ENCODE results near the gene IL37.

IL37 gene

GRCh38 chr2:112910865-112911264 is at the start of gene IL37:
Gene IL37 (plus strand): TSS chr2:112911165. CDS start chr2:112913013, 1,848 bp downstream.
- H3K4me2 ChIP-seq (ENCODE audit: low read length): no peak within 1 kb of the TSS
- H3F3A ChIP-seq (ENCODE audit: insufficient read depth, low read length): no peaks in the 10 kb centered on the region
- no peak within 1 kb of the TSS for H3K27ac ChIP-seq (ENCODE audit: low read depth, low read length, poor library complexity, severe bottlenecking)
- H3K9me2 ChIP-seq (ENCODE audit: low read depth, low read length): no peaks in the 10 kb centered on the region
- no peaks in the 10 kb centered on the region for H3K4me1 ChIP-seq (ENCODE audit: insufficient read depth, low read length, severe bottlenecking)
- TF ChIP-seq EZH2 (IDR thresholded peaks at IDR 0.05; ENCODE audit: borderline replicate concordance, low read length) (no peak), CTCF (IDR thresholded peaks at IDR 0.05; ENCODE audit: low read length) (no peak)
- no peak within 1 kb of the TSS for H3K9ac ChIP-seq (ENCODE audit: low read length)
- H3K36me3 ChIP-seq (ENCODE audit: insufficient read depth, low read length): no peaks in the 10 kb centered on the region
- H2AFZ ChIP-seq (ENCODE audit: low read length): no peak within 1 kb of the TSS
- no peak within 1 kb of the TSS for H3K4me3 ChIP-seq (ENCODE audit: low read depth, low read length, poor library complexity, severe bottlenecking)
- H4K20me1 ChIP-seq (ENCODE audit: insufficient read depth, low read length): no peaks in the 10 kb centered on the region
- H3K79me2 ChIP-seq (ENCODE audit: insufficient read depth, low read length): no peaks in the 10 kb centered on the region
- no peaks in the 10 kb centered on the region for H3K9me3 ChIP-seq (ENCODE audit: low read length)
- H3K27me3 ChIP-seq (ENCODE audit: insufficient read depth, low read length): no peaks in the 10 kb centered on the region

GRCh38 chr2:112864072-112864471 is 46.9 kb upstream of the IL37 start:
- H3K27ac ChIP-seq (ENCODE audit: low read depth, low read length, poor library complexity, severe bottlenecking): no peak overlapping the region
- no peak overlapping the region for H3K4me3 ChIP-seq (ENCODE audit: low read depth, low read length, poor library complexity, severe bottlenecking)
- H3K79me2 ChIP-seq (ENCODE audit: insufficient read depth, low read length): no peaks in the 10 kb centered on the region
- H3K27me3 ChIP-seq (ENCODE audit: insufficient read depth, low read length): no peaks in the 10 kb centered on the region
- no peaks in the 10 kb centered on the region for H3F3A ChIP-seq (ENCODE audit: insufficient read depth, low read length)
- TF ChIP-seq CTCF (IDR thresholded peaks at IDR 0.05; ENCODE audit: low read length) (no peak), EZH2 (IDR thresholded peaks at IDR 0.05; ENCODE audit: borderline replicate concordance, low read length) (no peak)
- H3K9ac ChIP-seq (ENCODE audit: low read length): no peak overlapping the region
- H4K20me1 ChIP-seq (ENCODE audit: insufficient read depth, low read length): no peaks in the 10 kb centered on the region
- no peak overlapping the region for H3K4me2 ChIP-seq (ENCODE audit: low read length)
- H3K36me3 ChIP-seq (ENCODE audit: insufficient read depth, low read length): no peaks in the 10 kb centered on the region
- H3K4me1 ChIP-seq (ENCODE audit: insufficient read depth, low read length, severe bottlenecking): no peaks in the 10 kb centered on the region
- no peaks in the 10 kb centered on the region for H3K9me2 ChIP-seq (ENCODE audit: low read depth, low read length)
- peaks cover 8% of the 10 kb centered on the region; the same call in 1 of the 2 replicates for H3K9me3 ChIP-seq (ENCODE audit: low read length)
- no peak overlapping the region for H2AFZ ChIP-seq (ENCODE audit: low read length)

- Histone ChIP-seq H4K20me1 (ENCODE audit: insufficient read depth, low read length) (no peaks in the 10 kb centered on the region), H3K9me3 (ENCODE audit: low read length) (0 out of 2 replicates have a peak, but pooled peaks cover 3% of the 10 kb centered on the region)
These were observed 44.7 kb upstream of the IL37 start for GRCh38 chr2:112866128-112866835.

More at GRCh38 chr2:112866128-112866835, 44.7 kb upstream of the IL37 start:
- no peaks in the 10 kb centered on the region for H3K4me1 ChIP-seq (ENCODE audit: insufficient read depth, low read length, severe bottlenecking)
- no peak overlapping the region for H3K27ac ChIP-seq (ENCODE audit: low read depth, low read length, poor library complexity, severe bottlenecking)
- H3F3A ChIP-seq (ENCODE audit: insufficient read depth, low read length): no peaks in the 10 kb centered on the region
- 0 out of 2 replicates have a peak, but pooled peaks cover 3% of the 10 kb centered on the region for H3K27me3 ChIP-seq (ENCODE audit: insufficient read depth, low read length)
- no peaks in the 10 kb centered on the region for H3K9me2 ChIP-seq (ENCODE audit: low read depth, low read length)
- TF ChIP-seq EZH2 (IDR thresholded peaks at IDR 0.05; ENCODE audit: borderline replicate concordance, low read length) (no peak), CTCF (IDR thresholded peaks at IDR 0.05; ENCODE audit: low read length) (no peak)
- no peak overlapping the region for H2AFZ ChIP-seq (ENCODE audit: low read length)
- no peak overlapping the region for H3K9ac ChIP-seq (ENCODE audit: low read length)
- no peak overlapping the region for H3K4me3 ChIP-seq (ENCODE audit: low read depth, low read length, poor library complexity, severe bottlenecking)
- H3K36me3 ChIP-seq (ENCODE audit: insufficient read depth, low read length): no peaks in the 10 kb centered on the region
- no peak overlapping the region for H3K4me2 ChIP-seq (ENCODE audit: low read length)
- no peaks in the 10 kb centered on the region for H3K79me2 ChIP-seq (ENCODE audit: insufficient read depth, low read length)

All from OCI-LY1 (cell line).